GM21737 (cell line): ENCODE data around the gene APBB2.
A peak's percentile ranks its signal among the peaks of the same experiment; 100 is the strongest.
"Not testable (repeated sequence)": the region's sequence is repeated elsewhere in the genome, so short reads cannot be mapped to it uniquely, and the experiment has no call there.

Experiments
- ATAC-seq: cut with Tn5 transposase; IDR thresholded peaks from one replicate; pipeline ENCODE4 v1.9.1; 2021; ENCODE audit warnings: mild to moderate bottlenecking, moderate library complexity; ENCODE audit not compliant: unreplicated experiment

APBB2 gene

DNA sequence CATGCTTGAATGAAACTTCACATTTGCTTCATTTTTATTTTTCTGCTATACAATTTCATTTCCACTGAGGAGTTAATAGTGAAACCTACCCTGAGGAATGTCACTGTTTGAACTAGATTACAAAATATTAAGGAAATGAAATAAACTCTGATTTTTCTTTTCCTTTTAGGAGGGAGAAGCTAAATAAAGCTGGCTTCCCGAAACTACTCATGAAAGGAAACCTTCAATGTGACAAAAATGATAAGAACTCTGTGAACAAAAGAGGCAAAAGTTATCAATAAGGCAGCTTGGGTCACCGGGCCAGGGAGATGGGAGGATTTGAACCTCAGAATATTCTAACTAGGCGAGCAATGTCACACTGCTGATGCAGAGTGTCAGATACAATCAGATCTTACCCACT, 185.2 kb downstream of the APBB2 start:
- no peak for ATAC-seq

DNA sequence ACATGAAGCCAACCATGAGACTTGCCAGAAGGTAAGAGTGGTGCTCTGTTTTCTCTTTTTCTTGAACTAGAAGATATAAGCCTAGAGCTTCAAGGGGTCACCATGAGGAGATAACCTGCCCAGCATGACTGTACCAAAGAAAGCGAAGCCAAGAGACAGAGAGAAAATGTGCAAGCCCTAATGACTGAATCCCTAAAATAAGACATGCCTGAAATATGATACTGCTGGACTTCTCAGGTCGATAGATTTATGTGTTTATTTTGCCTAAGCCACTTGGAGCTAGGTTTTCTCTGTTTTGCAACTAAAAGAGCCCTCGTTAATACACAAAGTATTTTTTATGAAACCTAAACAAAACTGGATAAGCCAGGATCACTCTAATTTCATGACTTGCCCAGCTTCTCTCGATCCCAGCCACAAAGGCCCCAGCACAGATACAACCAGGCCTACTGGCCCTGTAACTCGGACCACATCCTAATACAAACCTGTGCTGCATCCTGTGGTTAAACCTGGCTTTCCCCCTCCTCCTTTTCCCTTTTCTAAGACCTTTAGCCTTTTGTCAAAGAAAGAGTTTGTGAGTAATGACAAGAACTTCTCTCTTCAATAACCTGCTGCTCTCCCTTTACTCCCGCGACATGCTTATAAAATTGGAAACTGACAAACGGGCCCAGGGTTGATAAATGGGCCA, 185.8 kb downstream of the APBB2 start:
- ATAC-seq: no peak

DNA sequence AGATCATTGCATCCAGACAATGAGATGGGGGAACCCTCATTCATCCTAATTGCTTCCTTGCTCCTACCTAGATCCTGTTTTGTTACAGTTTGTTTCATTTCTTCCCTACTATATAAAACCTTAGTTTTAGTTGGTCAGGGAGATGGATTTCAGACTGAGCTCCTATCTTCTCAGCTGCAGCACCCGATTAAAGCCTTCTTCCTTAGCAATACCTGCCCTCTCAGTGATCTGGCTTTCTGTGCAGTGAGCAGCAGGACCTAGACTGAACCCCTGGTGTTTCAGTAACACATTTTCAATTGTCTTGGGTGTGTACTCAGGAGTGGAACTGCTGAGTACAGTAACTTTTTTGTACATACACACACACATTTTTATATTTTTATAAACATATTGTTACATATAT, 187.4 kb downstream of the APBB2 start:
- no peak for ATAC-seq

DNA sequence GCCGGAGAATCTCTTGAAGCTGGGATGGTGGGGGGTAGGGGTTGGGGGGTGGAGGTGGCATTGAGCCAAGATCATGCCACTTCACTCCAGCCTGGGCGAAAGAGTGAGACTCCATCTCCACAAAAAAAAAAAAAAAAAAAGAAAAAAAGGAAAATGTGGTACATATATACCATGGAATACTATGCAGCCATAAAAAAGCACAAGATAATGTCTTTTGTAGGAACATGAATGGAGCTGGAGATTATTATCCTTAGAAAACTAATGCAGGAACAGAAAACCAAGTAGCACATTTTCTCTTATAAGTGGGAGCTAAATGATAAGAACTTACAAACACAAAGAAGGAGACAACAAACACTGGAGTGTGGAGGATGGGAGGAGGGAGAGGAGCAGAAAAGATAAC, 188.5 kb downstream of the APBB2 start:
- no peak for ATAC-seq

DNA sequence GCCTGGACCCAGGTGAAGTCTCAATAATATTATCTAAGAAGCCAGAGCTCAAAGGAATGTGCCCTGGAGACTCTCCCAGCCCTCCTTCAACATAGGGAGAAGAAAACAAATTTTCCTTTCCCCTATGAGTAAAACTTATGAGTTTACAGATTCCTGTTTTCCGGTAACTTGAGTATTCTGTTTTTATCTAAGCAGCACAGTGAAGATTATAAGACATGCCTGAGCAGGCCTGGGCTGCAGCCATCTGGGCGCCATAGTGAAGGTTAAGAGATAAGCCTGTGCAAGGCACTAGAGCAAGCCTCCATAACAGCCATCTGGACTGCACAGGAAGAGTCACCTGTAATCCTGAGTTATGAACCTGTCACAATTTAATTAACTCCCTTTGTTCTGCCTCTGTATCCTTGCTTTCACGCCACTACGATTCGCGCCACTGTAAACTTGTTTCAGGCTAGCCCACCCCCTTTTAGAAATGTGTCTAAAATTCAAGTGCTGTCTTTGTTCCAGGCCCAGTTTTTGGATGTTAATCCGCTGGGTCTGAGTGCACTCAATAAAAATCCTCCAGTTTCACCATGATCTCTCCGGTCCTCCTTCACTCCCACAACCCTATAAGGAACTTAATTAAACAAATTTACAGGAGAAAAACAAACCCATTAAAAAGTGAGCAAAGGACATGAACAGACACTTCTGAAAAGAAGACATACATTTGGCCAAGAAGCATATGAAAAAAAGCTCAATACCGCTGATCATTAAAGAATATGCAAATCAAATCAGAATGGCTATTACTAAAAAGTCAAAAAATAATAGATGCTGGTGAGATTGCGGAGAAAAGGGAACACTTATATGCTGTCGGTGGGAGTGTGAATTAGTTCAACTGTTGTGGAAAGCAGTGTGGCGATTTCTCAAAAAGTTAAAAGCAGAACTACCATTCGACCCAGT, 189.5 kb downstream of the APBB2 start:
- no peak for ATAC-seq

DNA sequence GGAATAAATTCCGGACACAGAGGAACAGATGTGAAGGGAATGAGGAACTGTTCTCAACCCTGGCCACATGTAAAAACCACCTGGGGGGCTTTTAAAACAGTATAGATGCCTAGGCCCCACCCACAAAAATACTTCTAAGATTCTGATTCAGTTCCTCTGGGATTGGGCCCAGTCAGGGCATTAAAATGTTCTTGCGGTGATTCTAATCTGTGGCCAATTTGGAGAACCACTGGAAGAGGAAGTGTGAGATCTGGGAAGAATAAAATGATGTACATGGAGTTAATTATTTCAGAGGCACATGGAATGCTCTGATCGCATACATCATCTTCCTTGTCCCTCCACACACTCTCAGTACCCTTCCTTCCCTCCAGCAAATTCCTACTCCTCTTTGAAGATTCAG, 192.2 kb downstream of the APBB2 start:
- ATAC-seq: no peak

DNA sequence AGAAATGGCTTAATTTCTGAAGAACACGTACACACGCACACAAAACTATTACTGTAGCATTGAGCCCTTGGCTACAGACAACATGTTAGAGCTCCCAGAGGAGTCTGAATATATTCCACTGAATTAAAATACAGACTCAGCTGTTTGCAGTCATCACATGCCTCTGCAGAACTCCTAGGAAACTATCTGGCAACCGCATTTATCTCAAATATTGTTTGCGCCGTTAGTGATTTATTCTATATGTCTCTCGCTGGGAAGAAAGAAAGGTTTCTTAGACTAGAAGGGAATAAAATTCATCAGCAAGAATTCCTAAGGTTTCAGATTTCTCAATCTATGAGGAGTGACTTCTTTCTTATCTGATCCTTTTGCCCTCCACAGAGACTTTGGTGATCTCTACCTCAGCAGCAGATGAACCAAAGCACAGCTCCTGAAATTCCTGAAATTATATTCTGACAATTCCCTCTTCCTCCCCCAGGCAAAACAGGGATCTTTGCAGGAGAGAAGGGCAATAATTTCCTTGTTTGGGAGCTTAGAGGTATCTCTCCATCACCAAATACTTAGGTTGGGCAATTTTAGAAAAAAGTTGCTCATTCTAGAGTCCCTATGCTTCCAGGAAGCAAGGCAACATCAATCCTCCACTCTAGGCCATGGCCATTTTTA, 199.2 kb downstream of the APBB2 start:
- no peak for ATAC-seq

DNA sequence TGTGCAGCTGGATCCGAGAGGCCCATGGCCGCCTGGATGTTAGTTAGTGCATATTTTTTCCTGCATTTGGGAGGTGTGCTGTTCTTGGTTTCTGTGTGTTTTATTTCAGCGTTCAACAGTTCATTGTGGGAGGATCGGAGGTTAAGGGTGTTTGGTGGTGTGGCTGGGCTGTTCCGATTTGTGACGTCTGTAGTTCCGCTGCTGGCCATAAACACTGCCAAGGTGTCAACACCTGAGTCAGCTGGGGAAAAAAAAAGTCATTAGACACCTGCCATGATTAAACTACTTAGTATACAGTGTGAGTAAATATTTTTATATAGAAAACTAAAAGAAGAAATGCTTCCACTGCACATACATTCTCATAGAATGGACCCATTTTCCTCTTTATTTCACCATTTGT, 200.2 kb downstream of the APBB2 start:
- ATAC-seq: no peak

DNA sequence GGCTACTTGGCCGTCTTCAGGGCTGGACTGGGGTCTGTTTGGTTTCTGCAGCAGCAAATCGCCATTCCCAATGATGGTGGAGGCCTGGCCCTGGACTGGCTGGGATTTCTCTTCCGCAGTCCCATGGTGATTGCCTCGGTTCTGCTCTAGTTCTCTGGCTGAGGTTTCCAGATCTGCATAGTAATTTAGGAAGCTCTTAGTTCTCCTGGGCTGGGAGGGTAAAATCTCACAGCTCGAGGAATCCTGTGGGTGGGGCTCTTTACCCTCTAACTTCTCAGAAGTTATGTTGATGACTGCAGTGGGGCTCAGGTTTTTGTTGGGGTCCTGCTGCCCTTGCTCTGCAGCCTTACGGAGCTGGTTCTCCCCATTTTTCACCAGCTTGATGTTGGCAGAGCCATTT, 200.6 kb downstream of the APBB2 start:
- ATAC-seq: no peak

DNA sequence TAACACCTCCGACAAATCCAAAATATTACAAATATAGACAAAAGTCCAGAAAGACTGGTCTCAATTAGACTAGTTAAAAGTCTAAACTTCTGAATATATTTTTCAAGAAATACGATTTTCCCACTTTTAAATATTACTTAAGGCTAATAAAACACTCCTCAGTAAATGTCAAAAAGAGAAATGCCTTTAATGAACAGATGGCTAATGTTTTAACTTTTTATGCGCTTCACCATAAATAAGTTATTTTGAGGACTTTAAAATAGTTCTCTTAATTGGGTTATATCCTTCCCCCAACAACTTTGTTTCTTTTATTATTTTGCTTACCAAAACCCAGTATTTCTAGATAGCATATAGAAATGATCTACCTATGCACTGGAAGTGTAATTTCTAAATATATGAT, 201.4 kb downstream of the APBB2 start:
- no peak for ATAC-seq

DNA sequence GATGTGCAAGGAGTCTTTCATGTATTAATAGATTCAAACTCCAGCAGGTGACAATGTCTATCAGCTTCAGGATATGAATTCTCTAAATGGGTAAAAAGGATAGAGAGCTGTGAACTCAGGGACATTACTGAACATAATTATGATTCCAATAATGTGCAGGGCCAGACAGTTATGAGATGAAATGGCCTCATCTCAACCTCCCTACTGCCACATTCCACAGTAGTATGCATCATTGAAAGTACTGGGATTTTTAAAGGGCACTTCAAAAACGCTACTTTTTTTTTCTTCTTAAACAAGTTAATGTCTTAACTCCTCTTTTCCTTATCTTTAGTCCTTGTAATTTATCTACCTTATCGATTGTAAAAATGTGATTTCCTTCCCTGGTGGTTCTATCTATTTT, 202.0 kb downstream of the APBB2 start:
- ATAC-seq: no peak

DNA sequence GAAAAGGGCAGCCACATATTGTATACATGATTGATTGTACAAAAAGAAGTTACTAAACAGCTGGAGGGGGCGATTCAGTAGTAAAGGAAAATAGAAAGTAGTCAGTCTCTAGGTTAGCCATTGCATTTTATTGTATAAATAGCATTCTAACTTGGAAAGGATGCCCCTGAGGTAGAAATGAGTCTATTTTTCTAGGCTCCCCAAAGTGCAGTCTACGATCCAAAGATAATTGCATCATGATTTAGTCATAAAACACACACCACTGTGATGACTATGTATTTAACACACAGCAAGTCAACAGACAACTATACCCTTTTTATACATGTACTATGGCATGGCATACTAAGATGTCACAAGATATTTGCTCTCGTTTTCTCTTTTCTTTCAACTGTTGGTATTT, 204.9 kb downstream of the APBB2 start:
- ATAC-seq: no peak

DNA sequence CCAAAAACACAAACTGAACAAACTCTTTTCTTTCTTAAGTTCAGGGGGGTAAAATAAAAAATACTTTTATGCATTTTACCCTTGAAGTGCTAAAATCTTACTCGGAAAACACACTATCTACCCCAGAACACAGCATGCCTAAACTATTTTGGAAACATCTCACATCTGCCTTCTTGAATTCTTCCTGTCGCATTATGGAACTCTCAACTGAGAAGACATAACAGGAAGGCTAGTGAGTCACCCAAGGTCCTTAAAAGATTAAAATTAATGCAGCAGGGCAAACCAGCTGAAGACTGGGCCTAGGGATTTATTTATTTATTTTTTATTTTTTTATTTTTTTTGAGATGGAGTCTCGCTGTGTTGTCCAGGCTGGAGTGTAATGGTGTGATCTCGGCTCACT, 208.2 kb downstream of the APBB2 start:
- ATAC-seq: no peak

DNA sequence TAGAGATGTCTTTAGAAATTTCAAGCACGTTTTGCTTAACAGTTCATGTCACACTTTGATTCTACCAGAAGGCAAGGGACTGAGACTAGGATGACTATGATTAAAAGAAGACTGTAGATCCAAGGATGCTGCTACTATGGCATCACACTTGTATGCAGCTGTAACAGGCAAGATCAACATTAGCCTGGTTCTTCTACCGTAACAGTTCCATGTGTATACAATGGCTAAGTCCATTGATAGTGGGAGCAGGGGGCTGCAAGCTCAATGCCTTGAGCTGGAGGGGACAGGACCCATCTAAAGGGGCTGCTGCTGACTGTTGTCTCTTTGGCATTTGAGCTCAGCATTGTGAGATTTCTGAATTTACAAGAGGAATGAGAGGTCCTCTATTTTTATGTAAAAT, 212.0 kb downstream of the APBB2 start:
- ATAC-seq: no peak

DNA sequence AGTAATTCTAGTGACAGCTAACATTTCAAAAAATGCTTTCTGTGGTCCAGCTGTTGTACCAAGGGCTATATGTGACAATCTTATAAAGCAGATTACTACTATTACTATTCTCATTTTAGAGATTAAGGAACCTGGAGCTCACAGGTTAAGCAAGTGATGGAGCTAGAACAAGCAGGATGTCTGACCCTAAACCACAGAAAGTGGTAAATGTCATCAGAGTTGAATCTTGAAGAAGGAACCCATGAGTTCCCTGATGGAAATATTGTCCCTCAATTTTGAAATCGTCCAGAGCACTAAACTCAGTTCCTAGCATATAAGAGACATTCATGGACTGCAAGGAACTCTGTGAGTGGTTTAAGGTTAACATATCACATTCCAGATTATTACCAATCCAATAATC, 214.0 kb downstream of the APBB2 start:
- ATAC-seq: no peak

DNA sequence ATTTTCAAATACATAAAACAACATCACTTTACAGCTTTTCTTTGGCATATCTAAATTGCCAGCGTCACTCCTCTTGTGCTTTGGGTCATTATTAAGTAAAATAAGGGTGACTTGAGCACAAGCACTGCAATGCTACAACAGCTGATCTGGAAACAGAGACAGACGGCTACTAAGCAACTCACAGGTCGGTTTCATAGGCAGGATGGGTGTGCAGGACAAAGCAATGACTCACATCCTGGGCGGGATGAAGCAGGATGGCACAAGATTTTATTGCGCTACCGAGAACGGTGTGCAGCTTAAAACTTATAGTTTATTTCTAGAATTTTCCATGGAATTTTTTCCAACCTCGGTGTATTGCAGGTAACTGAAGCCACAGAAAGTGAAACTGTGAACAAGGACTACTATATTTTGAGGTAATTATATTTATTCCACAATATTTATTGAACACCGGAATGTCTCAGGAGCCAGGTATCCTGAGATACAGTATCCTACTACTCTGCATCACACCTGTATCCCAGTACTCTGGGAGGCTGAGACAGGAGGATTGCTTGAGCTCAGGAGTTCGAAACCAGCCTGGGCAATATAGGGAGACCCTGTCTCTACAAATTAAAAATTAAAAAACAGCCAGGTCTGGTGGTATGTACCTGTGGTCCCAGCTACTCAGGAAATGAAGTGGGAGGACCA, 215.5 kb downstream of the APBB2 start:
- no peak for ATAC-seq

DNA sequence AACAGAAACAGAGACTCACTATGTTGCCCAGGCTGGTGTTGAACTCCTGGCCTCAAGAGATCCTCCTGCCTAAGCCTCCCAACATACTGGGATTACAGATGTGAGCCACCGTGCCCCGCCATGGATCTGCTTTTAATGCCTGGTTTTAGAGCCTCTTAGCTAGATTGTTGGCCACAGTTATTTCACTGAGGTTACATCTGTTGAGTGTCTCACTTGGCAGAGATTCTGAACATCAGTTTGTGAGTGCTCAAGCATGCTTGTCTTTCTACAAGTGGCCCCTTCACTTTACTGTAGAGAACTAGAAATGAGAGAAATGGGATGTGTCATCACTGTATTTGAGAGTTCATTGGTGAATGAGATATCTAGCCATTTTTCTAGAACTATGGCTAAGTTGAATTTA, 218.5 kb downstream of the APBB2 start:
- ATAC-seq: no peak

DNA sequence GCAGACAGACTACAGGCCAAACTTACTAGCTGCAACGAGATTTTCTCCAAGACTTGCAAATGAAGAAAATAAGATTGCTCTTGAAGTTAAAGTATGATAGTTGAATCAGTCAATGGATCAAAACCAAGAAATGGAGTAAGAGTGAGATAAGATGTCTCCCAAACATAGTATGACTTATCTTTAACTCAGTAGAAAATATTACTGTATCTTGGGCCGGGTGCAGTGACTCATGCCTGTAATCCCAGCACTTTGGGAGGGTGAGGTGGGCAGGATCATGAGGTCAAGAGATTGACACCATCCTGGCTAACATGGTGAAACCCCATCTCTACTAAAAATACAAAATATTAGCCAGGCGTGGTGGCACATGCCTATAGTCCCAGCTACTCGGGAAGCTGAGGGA, 220.0 kb downstream of the APBB2 start:
- not testable (repeated sequence) for ATAC-seq

DNA sequence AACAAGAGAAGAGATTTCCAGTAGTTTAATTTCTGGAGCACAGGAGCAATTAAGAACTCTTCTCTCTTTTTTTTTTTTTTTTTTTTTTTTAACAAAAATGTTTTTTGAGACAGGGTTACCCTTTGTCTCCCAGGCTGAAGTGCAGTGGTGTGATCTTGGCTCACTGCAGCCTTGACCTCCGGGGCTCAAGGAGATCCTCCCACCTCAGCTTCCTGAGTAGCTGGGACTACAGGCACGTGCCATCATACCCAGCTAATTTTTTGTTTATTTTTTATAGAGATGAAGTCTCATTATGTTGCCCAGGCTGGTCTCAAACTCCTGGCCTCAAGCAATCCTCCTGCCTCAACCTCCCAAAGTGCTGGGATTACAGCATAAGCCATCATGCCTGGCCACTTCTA, 221.0 kb downstream of the APBB2 start:
- not testable (repeated sequence) for ATAC-seq

DNA sequence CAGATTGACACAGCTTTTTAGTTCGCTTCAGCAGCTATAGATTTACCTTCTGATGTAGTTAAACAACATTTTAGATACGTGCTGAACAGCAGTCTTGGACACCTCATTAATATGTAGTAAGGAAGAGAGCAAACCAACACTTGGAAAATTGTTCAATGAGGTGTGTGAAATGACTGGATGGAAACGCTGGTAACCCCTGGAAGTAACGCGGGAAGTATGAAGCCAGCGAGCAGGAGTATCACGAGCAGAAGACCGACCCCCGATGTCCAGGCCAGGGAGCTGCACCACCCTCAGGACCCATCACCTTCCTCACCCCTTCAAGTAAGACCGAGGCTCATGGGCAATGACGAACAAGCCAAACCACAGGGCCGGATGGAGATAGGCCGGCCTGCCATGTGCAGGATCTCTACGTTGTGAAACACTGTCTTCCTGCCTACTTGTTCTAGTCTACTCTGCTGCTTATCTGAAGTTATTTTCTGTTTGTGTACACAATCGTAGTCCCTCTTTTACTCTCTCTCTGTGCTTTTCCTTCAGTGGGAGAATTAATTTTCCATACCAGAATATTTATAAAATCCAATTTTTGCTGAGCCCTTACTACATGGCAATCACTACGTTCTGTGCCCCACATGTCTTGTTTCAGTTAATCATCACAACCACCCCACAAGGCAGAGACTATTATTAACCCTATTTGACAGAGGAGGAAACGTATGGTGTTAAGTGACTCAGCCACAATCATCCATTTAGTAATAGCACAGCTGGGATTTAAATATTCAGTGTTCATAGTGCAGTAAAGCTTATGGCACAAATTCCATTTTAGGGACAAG, 221.7 kb downstream of the APBB2 start:
- ATAC-seq: peak; percentile 67
